Measurements from ENCODE around the gene CCR6.

GRCh38 chr6:167148021-167148420 lies 25.1 kb downstream of the CCR6 start:
- TF ChIP-seq EP300 (IDR thresholded peaks at IDR 0.05) (no peak), CTCF (IDR thresholded peaks at IDR 0.05) (no peak), POLR2A (IDR thresholded peaks at IDR 0.05) (no peak)

Data from upper lobe of left lung (tissue), 4 donors.